DND-41 (cell line): ENCODE results near the gene NBEA.

Experiments used
- EZH2 ChIP-seq: IDR thresholded peaks from 3 replicates; pipeline ENCODE4 v1.6.1; 2012; ENCODE audit warnings: borderline replicate concordance, low read depth, mild to moderate bottlenecking, moderate library complexity, low read length, inconsistent platforms; ENCODE audit not compliant: severe bottlenecking
- TF ChIP-seq, protein P1 (sequence below): IDR thresholded peaks from 2 replicates; pipeline ENCODE4 v1.5.1; 2012; ENCODE audit warnings: borderline replicate concordance, low read length, moderate library complexity, mild to moderate bottlenecking; ENCODE audit not compliant: poor library complexity, severe bottlenecking; ENCODE audit errors: extremely low read depth

DNA sequence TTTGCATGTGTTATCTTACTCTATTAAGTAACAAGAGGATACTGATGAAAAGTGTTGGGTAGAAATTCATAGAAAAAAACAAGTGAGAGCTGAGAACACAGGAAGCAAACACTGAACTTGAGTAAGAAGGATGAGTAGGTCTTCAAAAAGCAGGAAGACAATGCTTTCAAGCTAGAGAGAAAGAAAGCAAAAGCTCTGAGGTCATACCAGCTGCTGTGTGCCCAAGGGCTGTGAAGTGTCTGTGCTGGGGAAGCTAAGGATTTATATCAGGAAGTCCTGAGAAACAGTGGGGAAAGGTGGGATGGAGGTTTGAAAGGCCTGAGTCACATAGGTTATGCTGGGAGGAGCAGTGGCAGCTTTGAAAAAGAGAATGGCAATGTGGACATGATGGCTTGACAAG lies 679.9 kb downstream of the NBEA start:
- TF ChIP-seq, protein P1, sequence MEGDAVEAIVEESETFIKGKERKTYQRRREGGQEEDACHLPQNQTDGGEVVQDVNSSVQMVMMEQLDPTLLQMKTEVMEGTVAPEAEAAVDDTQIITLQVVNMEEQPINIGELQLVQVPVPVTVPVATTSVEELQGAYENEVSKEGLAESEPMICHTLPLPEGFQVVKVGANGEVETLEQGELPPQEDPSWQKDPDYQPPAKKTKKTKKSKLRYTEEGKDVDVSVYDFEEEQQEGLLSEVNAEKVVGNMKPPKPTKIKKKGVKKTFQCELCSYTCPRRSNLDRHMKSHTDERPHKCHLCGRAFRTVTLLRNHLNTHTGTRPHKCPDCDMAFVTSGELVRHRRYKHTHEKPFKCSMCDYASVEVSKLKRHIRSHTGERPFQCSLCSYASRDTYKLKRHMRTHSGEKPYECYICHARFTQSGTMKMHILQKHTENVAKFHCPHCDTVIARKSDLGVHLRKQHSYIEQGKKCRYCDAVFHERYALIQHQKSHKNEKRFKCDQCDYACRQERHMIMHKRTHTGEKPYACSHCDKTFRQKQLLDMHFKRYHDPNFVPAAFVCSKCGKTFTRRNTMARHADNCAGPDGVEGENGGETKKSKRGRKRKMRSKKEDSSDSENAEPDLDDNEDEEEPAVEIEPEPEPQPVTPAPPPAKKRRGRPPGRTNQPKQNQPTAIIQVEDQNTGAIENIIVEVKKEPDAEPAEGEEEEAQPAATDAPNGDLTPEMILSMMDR = no peak
- TF ChIP-seq EZH2 = no peak
